ENCODE results near the gene RTP3. TPM values are rescaled to one million over a fixed set of nuclear protein-coding genes. Genes with fewer than 3 reads are reported as not detected.

The RTP3 gene
- not detected in 2 replicates for total RNA-seq

DNA sequence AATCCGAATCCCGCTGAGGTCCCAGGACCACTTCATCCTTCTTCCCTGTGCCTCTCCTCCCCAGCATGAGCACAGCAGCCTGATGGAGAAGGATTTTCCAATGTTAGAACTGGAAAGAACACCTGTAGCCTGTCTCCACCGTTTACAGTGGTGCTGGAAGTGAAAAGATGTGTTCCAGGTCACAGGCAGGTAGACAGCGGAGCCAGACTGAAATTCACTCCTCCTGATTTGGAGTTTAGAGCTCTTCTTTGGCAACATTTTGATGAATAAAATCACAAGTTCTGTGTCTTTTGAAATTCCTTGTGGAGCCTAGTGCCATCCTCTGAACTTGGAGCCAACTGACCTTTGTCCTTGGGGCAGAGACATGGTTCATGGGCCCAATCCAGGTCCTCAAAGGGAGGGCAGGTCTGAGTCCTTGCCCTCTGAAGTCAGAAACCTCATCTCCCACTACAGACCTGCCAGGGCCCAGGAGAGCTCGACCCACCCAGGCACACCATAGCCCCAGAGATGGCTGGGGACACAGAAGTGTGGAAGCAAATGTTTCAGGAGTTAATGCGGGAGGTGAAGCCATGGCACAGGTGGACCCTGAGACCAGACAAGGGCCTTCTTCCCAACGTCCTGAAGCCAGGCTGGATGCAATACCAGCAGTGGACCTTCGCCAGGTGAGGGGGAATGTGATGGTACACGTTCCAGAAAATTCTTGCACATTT lies at the start of gene RTP3:
TSS of gene RTP3 (plus strand) at position 421 of the 710 bp plus-strand sequence. CDS start at position 508, 87 bp downstream.

DNA sequence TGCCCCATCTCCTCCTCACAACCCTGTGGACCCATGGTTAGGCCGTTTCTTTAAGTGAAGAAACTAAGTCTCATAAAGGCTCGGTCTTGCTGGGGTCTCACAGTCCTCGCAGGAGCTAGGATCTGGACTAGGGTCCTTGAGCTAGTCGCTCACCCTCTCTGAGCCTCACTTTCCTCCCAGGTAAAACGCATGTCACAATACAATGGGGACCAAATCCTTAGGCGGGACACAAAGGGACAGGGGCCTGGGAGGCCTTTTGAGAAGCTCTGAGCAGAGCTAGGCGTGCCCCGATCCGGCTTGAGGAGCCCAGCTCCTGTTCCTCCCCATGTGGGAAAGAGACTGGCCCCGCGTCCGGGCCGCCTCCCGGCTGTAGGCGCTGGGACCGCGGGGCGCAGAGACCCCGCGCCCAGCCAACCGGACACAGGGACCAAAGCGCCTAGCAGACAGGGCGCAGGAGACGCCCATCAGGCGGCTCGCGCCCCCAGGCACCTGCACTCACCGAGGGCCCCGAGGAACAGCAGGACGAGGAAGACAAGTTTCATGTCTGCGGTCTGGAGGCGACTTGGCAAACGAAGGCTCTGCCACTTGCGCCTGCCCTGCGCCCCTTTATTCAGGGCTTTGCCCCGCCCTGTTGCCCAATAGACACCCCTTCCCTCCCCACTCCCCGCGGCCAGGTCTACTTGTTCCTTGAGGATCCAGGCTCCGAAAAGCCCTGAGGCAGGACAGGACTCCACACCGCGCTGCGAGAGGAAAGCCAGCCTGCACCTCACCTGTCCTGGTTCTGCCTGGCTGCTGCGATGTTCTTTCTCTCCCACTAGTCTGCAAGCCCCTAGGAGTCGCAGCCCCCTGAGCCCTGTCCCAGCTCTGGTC lies 33.2 kb upstream of the RTP3 start, which contains the start of gene LTF:
TSS of gene LTF (minus strand) at position 580 of the 870 bp plus-strand sequence. CDS start at position 542, 38 bp downstream.

Other genes with a start within 250 kb of the RTP3 start
- not detected in 2 replicates for gene CCR2, start 143.9 kb upstream of the RTP3 start, total RNA-seq
- not detected in 2 replicates for gene CCR5, start 127.0 kb upstream of the RTP3 start, total RNA-seq
- 0.10 and 0.26 TPM in 2 replicates for gene CCRL2, start 90.7 kb upstream of the RTP3 start, total RNA-seq
- 1.7 TPM in 1 of 2 replicates, not detected in the other for gene LTF, start 33.1 kb upstream of the RTP3 start, total RNA-seq
- gene LRRC2, start 68.3 kb downstream of the RTP3 start, total RNA-seq, result 0.36 and 1.5 TPM in 2 replicates
- gene FAM240A, start 114.5 kb downstream of the RTP3 start, total RNA-seq, result not detected in 2 replicates
- 1.8 and 3.2 TPM in 2 replicates for gene ALS2CL, start 195.7 kb downstream of the RTP3 start, total RNA-seq
- gene TMIE, start 203.4 kb downstream of the RTP3 start, total RNA-seq, result 0.07 and 0.23 TPM in 2 replicates
- gene PRSS50, start 219.9 kb downstream of the RTP3 start, total RNA-seq, result not detected in 2 replicates